HEK293T (cell line): ENCODE data around the gene THSD4.

ENCODE experiments used
- BHLHE40 ChIP-seq: fragments of 450-650 bp; IDR thresholded peaks from 2 replicates; pipeline ENCODE4 v1.6.1; 2016; ENCODE audit warnings: mild to moderate bottlenecking, moderate library complexity, borderline replicate concordance
- FOXA1 ChIP-seq: fragments of 450-650 bp; IDR thresholded peaks from 2 replicates; pipeline ENCODE4 v1.6.1; 2016; ENCODE audit warnings: mild to moderate bottlenecking
- FOXM1 ChIP-seq: fragments of 450-650 bp; IDR thresholded peaks from 2 replicates; pipeline ENCODE4 v1.6.1; 2017; ENCODE audit warnings: mild to moderate bottlenecking, borderline replicate concordance
- HDGF ChIP-seq: fragments of 450-650 bp; IDR thresholded peaks from 2 replicates; pipeline ENCODE4 v1.6.1; 2017; ENCODE audit warnings: antibody characterized with exemption, borderline replicate concordance
- SUZ12 ChIP-seq: fragments of 450-650 bp; IDR thresholded peaks from 2 replicates; pipeline ENCODE4 v1.6.1; 2016; ENCODE audit warnings: mild to moderate bottlenecking
- TARDBP ChIP-seq: fragments of 450-650 bp; IDR thresholded peaks from 2 replicates; pipeline ENCODE4 v1.6.1; 2016

DNA sequence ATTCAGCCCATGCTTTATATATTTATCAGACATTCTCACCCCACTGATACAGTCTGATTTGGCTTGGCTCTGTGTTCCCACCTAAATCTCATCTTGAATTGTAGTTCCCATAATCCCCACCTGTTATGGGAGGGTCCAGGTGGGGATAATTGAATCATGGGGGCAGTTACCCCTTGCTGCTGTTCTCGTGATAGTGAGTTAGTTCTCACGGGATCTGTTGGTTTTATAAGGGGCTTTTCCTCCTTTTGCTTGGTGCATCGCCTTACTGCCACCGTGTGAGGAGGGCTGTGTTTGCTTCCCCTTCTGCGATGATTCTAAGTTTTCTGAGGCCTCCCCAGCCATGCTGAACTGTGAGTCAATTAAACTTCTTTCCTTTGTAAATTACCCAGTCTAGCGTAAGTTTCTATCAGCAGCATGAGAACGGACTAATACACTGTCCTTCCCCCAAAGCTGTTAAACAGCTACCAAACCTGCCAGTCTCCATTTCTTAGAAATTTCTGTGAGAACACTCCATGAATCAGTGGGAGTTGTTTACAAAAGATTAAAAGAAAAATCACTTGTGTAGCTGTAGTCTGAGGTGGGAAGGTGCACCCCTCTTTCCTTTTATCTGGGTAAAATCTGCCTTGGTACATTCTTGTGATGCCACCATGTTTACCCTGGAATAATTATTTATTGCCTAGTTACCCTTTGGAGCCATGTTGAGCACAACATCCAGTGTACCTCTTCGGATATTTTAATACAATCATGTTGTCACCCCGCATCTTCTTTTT lies 160.5 kb downstream of the THSD4 start:
- TF ChIP-seq HDGF (no peak), FOXM1 (no peak), BHLHE40 (no peak), TARDBP (no peak), FOXA1 (no peak), SUZ12 (no peak)
